Endothelial cell of umbilical vein (primary cell): ENCODE measurements around the gene PIK3CG. TPM values are rescaled to one million over a fixed set of nuclear protein-coding genes. Genes with fewer than 3 reads are reported as not detected.
"Not testable (repeated sequence)": the region's sequence is repeated elsewhere in the genome, so short reads cannot be mapped to it uniquely, and the experiment has no call there.

Experiments used
- BruUV-seq: library from RNA; stranded (reverse); fragments of 400-500 nt; replicated peaks from 2 replicates; lab custom pipeline; 2021; lab: Mats Ljungman, UMichigan
- CTCF ChIA-PET: fragments of 300-600, 350-600 bp; sonication (Branson Sonifier 250); formaldehyde crosslinking; loops from one replicate; lab custom pipeline; 2021; ENCODE audit warnings: antibody characterized with exemption, inconsistent platforms; lab: Charles Lee
- POLR2A ChIA-PET: fragments of 300-600, 350-600 bp; sonication (Branson Sonifier 250); formaldehyde crosslinking; loops from one replicate; lab custom pipeline; 2021; ENCODE audit warnings: antibody characterized with exemption, inconsistent platforms; lab: Charles Lee
- DNase-seq: peaks from one replicate; pipeline ENCODE4 v3.0.0-alpha.2; 2011; ENCODE audit warnings: low read depth, low spot score
- FAIRE-seq: peaks from 2 replicates; lab custom pipeline; 2011; peaks lifted over from hg19 to GRCh38; lab: Jason Lieb, UNC
- H2AFZ ChIP-seq: 2 replicates; pipeline ENCODE4 v1.6.0; 2012; ENCODE audit warnings: low read depth, low read length, control low read depth, inconsistent platforms
- H3K27ac ChIP-seq: 2 replicates; pipeline ENCODE4 v1.5.1; 2011; ENCODE audit warnings: low read depth, mild to moderate bottlenecking, control low read depth, low read length, moderate library complexity; ENCODE audit not compliant: insufficient read depth
- H3K27me3 ChIP-seq, 2 experiments: 2 replicates each; pipeline versions ENCODE4 v1.6.0 to v1.6.1; 2011; ENCODE audit warnings: low read length in 2 of 2, mixed read lengths in 1 of 2; ENCODE audit not compliant: control insufficient read depth in 2 of 2, insufficient read depth in 2 of 2
- H3K36me3 ChIP-seq, 2 experiments: 2 replicates in 1 of 2; 3 replicates in 1 of 2; pipeline ENCODE4 v1.5.1; 2011; ENCODE audit warnings: low read length in 2 of 2, mild to moderate bottlenecking in 1 of 2, moderate library complexity in 1 of 2; ENCODE audit not compliant: control insufficient read depth in 2 of 2, insufficient read depth in 2 of 2; ENCODE audit errors: extremely low read depth in 1 of 2
- H3K4me1 ChIP-seq: 3 replicates; pipeline ENCODE4 v1.5.1; 2011; ENCODE audit warnings: mild to moderate bottlenecking, low read length; ENCODE audit not compliant: control insufficient read depth, insufficient read depth; ENCODE audit errors: extremely low read depth
- H3K4me2 ChIP-seq: 2 replicates; pipeline ENCODE4 v1.6.1; 2011; ENCODE audit warnings: low read length, control low read depth, mixed read lengths; ENCODE audit not compliant: insufficient read depth
- H3K4me3 ChIP-seq, 3 experiments: fragments of 200-600 bp in 1 of 3; sonication (generic), shearing (Covaris generic) in 1 of 3; replicated peaks in 1 of 3; 2 replicates each; pipeline ENCODE4 v1.5.1; 2011 to 2016; ENCODE audit warnings: control low read depth in 3 of 3, low read length in 3 of 3, mild to moderate bottlenecking in 2 of 3, inconsistent platforms in 1 of 3, low read depth in 1 of 3, moderate library complexity in 1 of 3; ENCODE audit not compliant: insufficient read depth in 1 of 3
- H3K79me2 ChIP-seq: 2 replicates; pipeline ENCODE4 v1.6.0; 2012; ENCODE audit warnings: low read length, inconsistent platforms; ENCODE audit not compliant: control insufficient read depth, insufficient read depth
- H3K9ac ChIP-seq: replicated peaks from 2 replicates; pipeline ENCODE3; 2011; ENCODE audit warnings: low read length, control low read depth; ENCODE audit not compliant: insufficient read depth; ENCODE audit errors: extremely low read depth
- H3K9me1 ChIP-seq: replicated peaks from 3 replicates; pipeline ENCODE4 v1.6.0; 2011; ENCODE audit warnings: mild to moderate bottlenecking, low read length; ENCODE audit not compliant: control insufficient read depth, insufficient read depth; ENCODE audit errors: extremely low read depth
- H3K9me3 ChIP-seq: replicated peaks from 2 replicates; pipeline ENCODE4 v1.5.1; 2012; ENCODE audit warnings: low read length, inconsistent platforms; ENCODE audit not compliant: control insufficient read depth, insufficient read depth
- H4K20me1 ChIP-seq: replicated peaks from 2 replicates; pipeline ENCODE3; 2011; ENCODE audit warnings: mild to moderate bottlenecking, low read length; ENCODE audit not compliant: control insufficient read depth, insufficient read depth; ENCODE audit errors: extremely low read depth
- MYC ChIP-seq: IDR thresholded peaks from one replicate; pipeline ENCODE4 v1.6.1; 2011; ENCODE audit warnings: mild to moderate bottlenecking, low read depth, low read length
- dilution Hi-C: fragments of 300-500 bp; cut with MboI; formaldehyde crosslinking; loops from one replicate; pipeline ENCODE4 v1.15.0; 2019; ENCODE audit warnings: low sequenced_read_pairs; ENCODE audit not compliant: extremely low pct_ligation_motif_present
- intact Hi-C: fragments of 100-400 bp; cut with micrococcal nuclease; formaldehyde crosslinking; loops from one replicate; pipeline ENCODE4 v1.10.0; 2022
- polyA plus RNA-seq, 4 experiments: library from polyadenylated mRNA; depleted of rRNA in 3 of 4; stranded (reverse) in 3 of 4; unstranded in 1 of 4; fragments of >200 nt; gene quantifications; 2 replicates each; pipeline versions ENCODE4 v1.2.1 to v1.2.3, GENCODE V29; 2011 to 2012; ENCODE audit warnings: missing spikeins in 1 of 4
- total RNA-seq: library from RNA; stranded (reverse); gene quantifications from 2 replicates; pipeline ENCODE4 v1.2.3, GENCODE V29; 2021
- TF ChIP-seq, protein P1 (sequence below), 2 donors: IDR thresholded peaks; 1 replicate in 1 of 2; 2 replicates in 1 of 2; pipeline ENCODE4 v1.5.1; 2011; ENCODE audit warnings: low read length in 2 of 2, mild to moderate bottlenecking in 2 of 2, moderate library complexity in 2 of 2, control low read depth in 1 of 2, inconsistent platforms in 1 of 2, low read depth in 1 of 2; ENCODE audit not compliant: insufficient read depth in 1 of 2; ENCODE audit errors: extremely low read depth in 1 of 2
- TF ChIP-seq, protein P2 (sequence below): IDR thresholded peaks from 2 replicates; pipeline ENCODE4 v1.6.1; 2011; ENCODE audit not compliant: insufficient read depth, insufficient read length

Gene PIK3CG
- total and polyA plus RNA-seq, 2 donors (not counting 3 experiments of a cell fraction or from before 2014, with no cell fraction given) = 1.2 to 6.2 TPM

DNA sequence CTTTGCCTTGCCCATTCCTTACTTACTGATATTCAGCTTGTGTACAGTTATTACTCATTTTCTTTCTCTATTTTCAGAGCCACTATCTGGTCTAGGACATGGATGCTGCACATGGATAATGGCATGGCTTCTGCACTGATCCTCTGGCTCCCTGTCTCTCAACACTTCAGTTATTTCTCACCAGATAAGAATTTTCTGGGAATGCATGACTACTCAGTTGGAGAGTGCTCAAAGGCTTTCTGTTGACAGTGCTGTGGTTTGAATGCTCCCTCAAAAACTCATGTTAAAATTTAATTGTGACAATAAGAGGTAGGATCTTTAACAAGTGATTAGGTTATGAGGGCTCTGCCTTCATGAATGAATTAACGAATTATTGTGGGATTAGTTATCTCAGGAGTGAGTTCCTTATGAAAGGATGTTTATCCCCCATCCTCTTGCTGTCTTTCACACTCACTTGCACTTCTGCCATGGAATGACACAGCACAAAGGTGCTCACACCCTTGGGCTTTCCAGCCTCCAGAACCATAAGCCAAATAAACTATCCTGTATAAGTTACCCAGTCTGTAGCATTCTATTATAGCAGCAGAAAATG lies 16.1 kb upstream of the PIK3CG start:
- Histone ChIP-seq H3K4me1 (no peaks in the 10 kb centered on the region), H3K79me2 (no peaks in the 10 kb centered on the region), H3K9me3 (no peaks in the 10 kb centered on the region), H3K4me2 (no peak overlapping the region), H4K20me1 (no peaks in the 10 kb centered on the region), H3K4me3 (no peak overlapping the region), H3K27ac (no peak overlapping the region), H2AFZ (no peak overlapping the region), H3K9ac (no peak overlapping the region), H3K9me1 (no peaks in the 10 kb centered on the region), H3K27me3 (peaks cover 23 to 24% of the 10 kb centered on the region in 2 experiments), H3K36me3 (no peaks in the 10 kb centered on the region)
- CTCF ChIA-PET = interaction anchor here (1.1 kb wide), 1 partner anchor 16 kb away, joined by 3 read pairs; the partner anchor contains the start of gene PIK3CG
- POLR2A ChIA-PET = no interaction called here
- FAIRE-seq = no peak
- BruUV-seq = no TSS peak
- TF ChIP-seq MYC = no peak
- TF ChIP-seq, protein P1, sequence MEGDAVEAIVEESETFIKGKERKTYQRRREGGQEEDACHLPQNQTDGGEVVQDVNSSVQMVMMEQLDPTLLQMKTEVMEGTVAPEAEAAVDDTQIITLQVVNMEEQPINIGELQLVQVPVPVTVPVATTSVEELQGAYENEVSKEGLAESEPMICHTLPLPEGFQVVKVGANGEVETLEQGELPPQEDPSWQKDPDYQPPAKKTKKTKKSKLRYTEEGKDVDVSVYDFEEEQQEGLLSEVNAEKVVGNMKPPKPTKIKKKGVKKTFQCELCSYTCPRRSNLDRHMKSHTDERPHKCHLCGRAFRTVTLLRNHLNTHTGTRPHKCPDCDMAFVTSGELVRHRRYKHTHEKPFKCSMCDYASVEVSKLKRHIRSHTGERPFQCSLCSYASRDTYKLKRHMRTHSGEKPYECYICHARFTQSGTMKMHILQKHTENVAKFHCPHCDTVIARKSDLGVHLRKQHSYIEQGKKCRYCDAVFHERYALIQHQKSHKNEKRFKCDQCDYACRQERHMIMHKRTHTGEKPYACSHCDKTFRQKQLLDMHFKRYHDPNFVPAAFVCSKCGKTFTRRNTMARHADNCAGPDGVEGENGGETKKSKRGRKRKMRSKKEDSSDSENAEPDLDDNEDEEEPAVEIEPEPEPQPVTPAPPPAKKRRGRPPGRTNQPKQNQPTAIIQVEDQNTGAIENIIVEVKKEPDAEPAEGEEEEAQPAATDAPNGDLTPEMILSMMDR (IDR thresholded peaks at IDR 0.05; ENCODE audit: extremely low read depth in 1 of 2, insufficient read depth in 1 of 2, low read depth in 1 of 2, low read length in 2 of 2) = no peak
- TF ChIP-seq, protein P2, sequence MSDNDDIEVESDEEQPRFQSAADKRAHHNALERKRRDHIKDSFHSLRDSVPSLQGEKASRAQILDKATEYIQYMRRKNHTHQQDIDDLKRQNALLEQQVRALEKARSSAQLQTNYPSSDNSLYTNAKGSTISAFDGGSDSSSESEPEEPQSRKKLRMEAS = no peak
- intact Hi-C loops (no loop called here), dilution Hi-C loops (no loop called here)
- DNase-seq = no peak

DNA sequence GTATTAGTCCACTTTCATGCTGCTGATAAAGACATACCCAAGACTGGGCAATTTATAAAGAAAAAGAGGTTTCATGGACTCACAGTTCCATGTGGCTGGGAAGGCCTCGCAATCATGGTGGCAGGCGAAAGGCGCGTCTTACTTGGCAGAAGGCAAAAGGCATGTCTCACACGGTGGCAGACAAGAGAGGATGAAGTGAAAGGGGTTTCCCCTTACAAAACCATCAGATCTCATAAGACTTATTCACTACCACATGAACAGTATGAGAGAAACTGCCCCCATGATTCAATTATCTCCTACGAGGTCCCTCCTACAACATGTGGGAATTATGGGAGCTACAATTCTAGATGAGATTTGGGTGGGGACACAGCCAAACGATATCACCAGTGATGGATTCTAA lies 13.4 kb upstream of the PIK3CG start:
- H3K9ac ChIP-seq, H3K4me1 ChIP-seq, H4K20me1 ChIP-seq, DNase-seq, H3K27me3 ChIP-seq, H2AFZ ChIP-seq, H3K79me2 ChIP-seq, FAIRE-seq, BruUV-seq, CTCF ChIA-PET, POLR2A ChIA-PET, H3K36me3 ChIP-seq, H3K4me3 ChIP-seq, H3K27ac ChIP-seq, dilution Hi-C loops, H3K9me1 ChIP-seq, H3K4me2 ChIP-seq, intact Hi-C loops, H3K9me3 ChIP-seq: not testable (repeated sequence)
